AG04449 (cell line): Measurements from ENCODE around the gene ANO3.

Experiments
- CTCF ChIA-PET: fragments of 350-600 bp; formaldehyde crosslinking; extraction: SDS; loops from one replicate; lab custom pipeline; 2021; ENCODE audit warnings: antibody characterized with exemption; lab: Yijun Ruan, JAX
- POLR2A ChIA-PET: fragments of 400-600, 350-600 bp; formaldehyde crosslinking; extraction: SDS; loops from one replicate; lab custom pipeline; 2020; ENCODE audit warnings: antibody characterized with exemption, inconsistent platforms; lab: Yijun Ruan, JAX
- DNase-seq: peaks from one replicate; pipeline ENCODE4 v3.0.0-alpha.2; 2010; ENCODE audit warnings: low read depth, low spot score
- H3K4me3 ChIP-seq: 2 replicates; pipeline ENCODE4 v1.5.1; 2011; ENCODE audit warnings: low read depth, mild to moderate bottlenecking, control low read depth, low read length
- TF ChIP-seq, protein P1 (sequence below): IDR thresholded peaks from one replicate; pipeline ENCODE4 v1.5.1; 2011; ENCODE audit warnings: mild to moderate bottlenecking, moderate library complexity, low read length, control low read depth, inconsistent platforms; ENCODE audit not compliant: insufficient read depth; ENCODE audit errors: missing control alignments

The ANO3 gene

DNA sequence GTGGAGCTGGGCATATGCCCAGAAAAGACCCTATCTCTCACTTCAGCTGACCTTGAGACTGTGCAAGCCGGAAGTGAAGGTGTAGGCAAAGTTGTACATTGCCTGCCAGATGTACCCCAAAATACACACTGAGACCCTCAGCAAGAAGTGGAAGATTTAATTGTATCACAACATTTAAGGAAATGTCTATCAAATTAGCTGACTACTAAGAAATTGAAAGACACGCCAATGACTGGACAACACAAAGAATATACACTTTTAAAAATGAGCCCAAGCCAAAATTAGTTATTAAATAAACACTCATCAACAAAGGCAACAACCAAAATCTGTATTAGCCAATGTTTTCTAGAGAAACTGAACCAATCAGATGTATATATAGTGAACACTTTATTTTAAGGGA, 7.7 kb upstream of the ANO3 start:
- CTCF ChIA-PET, result interaction anchor here (0.7 to 2.6 kb wide), 3 partner anchors 11 to 40 kb away, joined by 3 to 7 read pairs (median 3); no protein-coding TSS in a partner anchor
- POLR2A ChIA-PET, result no interaction called here
- H3K4me3 ChIP-seq, result no peak overlapping the region
- TF ChIP-seq, protein P1, sequence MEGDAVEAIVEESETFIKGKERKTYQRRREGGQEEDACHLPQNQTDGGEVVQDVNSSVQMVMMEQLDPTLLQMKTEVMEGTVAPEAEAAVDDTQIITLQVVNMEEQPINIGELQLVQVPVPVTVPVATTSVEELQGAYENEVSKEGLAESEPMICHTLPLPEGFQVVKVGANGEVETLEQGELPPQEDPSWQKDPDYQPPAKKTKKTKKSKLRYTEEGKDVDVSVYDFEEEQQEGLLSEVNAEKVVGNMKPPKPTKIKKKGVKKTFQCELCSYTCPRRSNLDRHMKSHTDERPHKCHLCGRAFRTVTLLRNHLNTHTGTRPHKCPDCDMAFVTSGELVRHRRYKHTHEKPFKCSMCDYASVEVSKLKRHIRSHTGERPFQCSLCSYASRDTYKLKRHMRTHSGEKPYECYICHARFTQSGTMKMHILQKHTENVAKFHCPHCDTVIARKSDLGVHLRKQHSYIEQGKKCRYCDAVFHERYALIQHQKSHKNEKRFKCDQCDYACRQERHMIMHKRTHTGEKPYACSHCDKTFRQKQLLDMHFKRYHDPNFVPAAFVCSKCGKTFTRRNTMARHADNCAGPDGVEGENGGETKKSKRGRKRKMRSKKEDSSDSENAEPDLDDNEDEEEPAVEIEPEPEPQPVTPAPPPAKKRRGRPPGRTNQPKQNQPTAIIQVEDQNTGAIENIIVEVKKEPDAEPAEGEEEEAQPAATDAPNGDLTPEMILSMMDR, result no peak
- DNase-seq, result no peak

DNA sequence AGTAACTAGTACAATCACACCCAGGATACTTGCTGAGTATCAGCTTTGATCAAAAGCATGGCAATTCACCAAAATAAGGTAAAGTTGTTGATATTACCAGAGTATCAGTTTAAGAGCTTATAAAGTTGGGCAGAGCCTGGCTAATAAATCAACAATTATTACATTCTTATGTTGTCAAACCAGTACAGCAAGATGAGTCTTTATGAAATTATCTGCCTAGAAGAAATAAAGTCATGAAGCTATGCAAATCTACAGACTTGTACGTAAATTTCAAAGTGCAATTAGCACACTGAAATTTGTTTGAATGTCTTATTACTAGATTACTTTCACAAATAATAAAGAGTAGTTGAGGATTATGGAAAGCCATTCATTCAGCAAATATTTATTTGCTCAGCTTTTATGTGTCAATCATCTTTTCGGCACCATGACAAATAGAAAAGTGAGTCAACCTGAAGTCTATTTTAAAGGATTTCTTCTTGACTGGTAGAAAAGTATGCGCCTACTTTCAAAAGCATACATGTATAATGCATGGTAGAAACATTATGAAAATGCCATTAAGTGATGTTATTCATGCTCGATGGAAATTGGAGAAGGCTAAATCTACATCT, 5.0 kb upstream of the ANO3 start:
- DNase-seq, result no peak
- no peak overlapping the region for H3K4me3 ChIP-seq
- ChIA-PET POLR2A (no interaction called here), CTCF (no interaction called here)
- TF ChIP-seq, protein P1, result no peak

DNA sequence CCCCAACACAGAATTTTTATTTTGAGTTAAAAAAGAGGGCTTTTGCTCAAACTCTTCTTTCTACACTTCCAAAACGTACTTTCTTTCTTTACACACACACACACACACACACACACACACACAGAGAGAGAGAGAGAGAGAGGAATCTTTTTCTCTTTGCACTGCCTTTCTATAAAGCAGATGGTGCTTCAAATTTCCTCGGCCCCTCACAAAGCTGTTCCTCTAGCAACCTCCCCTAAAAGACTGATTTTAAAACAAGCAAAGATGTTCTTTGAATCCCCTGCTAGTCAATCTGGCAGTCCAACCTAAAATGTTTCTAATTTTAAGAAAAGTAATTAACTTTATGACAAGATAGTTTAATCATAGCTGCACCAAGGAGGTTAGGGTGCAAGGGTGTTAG, 2.7 kb upstream of the ANO3 start:
- no peak overlapping the region for H3K4me3 ChIP-seq
- TF ChIP-seq, protein P1, result no peak
- no peak for DNase-seq
- ChIA-PET CTCF (no interaction called here), POLR2A (no interaction called here)

DNA sequence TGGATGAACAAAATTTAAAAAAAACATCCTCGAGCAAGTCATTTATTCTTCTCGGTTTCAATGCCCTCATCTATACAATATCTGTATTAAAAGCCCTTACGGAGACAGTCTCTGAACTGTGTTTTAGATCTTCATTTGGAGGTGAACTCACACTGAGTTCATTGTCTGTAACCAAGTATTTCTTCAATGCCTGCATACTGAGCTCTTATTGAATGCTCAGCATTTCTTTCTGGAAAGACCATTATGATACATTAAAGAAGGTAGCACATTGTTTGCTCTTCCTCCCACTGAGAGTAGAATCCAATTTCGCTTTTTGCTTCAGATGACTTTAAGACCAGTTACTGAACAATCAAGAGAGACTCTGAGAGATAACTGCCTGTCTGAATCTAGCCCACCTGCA, 1.7 kb upstream of the ANO3 start:
- ChIA-PET CTCF (interaction anchor here (0.8 to 1.3 kb wide), 3 partner anchors 9 to 824 kb away, joined by 3 to 4 read pairs (median 3); no protein-coding TSS in a partner anchor), POLR2A (no interaction called here)
- TF ChIP-seq, protein P1, result no peak
- no peak overlapping the region for H3K4me3 ChIP-seq
- DNase-seq, result no peak

DNA sequence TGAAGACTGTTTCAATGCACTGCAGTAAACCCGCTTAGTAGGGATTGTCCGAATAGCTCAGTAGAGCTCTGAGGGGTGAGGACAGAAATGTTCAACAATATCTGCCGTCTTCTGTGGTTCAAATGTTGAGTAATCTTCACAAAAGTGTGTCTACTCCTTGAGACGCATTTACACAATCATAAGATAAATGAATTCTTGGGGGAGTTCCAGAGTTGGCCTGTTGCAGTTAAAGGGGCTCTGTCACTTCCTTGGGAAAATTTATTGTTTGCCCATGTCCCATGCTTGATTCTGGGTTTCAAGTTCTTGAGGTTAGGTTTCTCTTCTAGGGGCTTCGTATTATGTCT, 614 bp downstream of the ANO3 start:
- TF ChIP-seq, protein P1, result no peak
- no peak overlapping the region for H3K4me3 ChIP-seq
- CTCF ChIA-PET, result interaction anchor here (1.6 kb wide), 1 partner anchor 35 kb away, joined by 5 read pairs; no protein-coding TSS in a partner anchor
- POLR2A ChIA-PET, result no interaction called here
- no peak for DNase-seq

DNA sequence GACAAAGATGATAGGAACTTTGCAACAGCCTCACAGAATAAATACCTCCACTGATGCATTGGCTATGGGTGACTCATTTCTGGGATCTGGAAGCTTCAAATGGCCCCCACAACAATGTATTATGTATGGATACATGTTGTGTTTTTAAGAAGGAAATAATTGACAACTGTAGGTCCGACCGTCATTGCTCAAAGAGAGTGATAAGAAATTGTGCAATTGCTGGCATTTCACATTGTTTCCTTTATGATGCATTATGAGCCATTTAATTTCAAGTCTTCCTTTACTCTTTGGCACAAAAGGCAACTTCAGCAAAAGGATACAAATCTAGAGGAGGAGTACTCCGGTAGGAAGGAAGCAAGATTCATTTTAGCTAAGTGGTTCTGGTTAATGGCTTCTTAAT, 2.0 kb downstream of the ANO3 start:
- CTCF ChIA-PET, result no interaction called here
- POLR2A ChIA-PET, result no interaction called here
- TF ChIP-seq, protein P1, result no peak
- no peak overlapping the region for H3K4me3 ChIP-seq
- no peak for DNase-seq
